Nephron progenitor cell (in vitro differentiated cells): ENCODE measurements around the gene TMEM213.

Source experiments
- DNase-seq: peaks from one replicate; pipeline ENCODE4 v3.0.0; 2021
- H3K27ac Mint-ChIP-seq: 2 replicates; pipeline ENCODE4 v1.8.0; 2021; ENCODE audit warnings: mild to moderate bottlenecking, moderate library complexity, mixed read lengths
- H3K27me3 Mint-ChIP-seq: 2 replicates; pipeline ENCODE4 v1.8.0; 2021; ENCODE audit warnings: mild to moderate bottlenecking, low read depth, mixed read lengths; ENCODE audit not compliant: poor library complexity
- H3K36me3 Mint-ChIP-seq: 2 replicates; pipeline ENCODE4 v1.8.0; 2021; ENCODE audit warnings: low read depth, mixed read lengths
- H3K4me1 Mint-ChIP-seq: 2 replicates; pipeline ENCODE4 v1.8.0; 2021; ENCODE audit warnings: mixed read lengths
- H3K4me3 Mint-ChIP-seq: 2 replicates; pipeline ENCODE4 v1.8.0; 2021; ENCODE audit warnings: mild to moderate bottlenecking, moderate library complexity, mixed read lengths
- H3K9me3 Mint-ChIP-seq: 2 replicates; pipeline ENCODE4 v1.8.0; 2021; ENCODE audit warnings: mild to moderate bottlenecking, moderate library complexity, mixed read lengths
- TF ChIP-seq, protein P1 (sequence below): fragments of 200-600 bp; sonication (generic); IDR thresholded peaks from 2 replicates; pipeline ENCODE4 v1.5.0; 2021; ENCODE audit warnings: antibody characterized with exemption

The TMEM213 gene, protein sequence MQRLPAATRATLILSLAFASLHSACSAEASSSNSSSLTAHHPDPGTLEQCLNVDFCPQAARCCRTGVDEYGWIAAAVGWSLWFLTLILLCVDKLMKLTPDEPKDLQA

GRCh38 chr7:138797715-138798320 lies at the start of gene TMEM213, which contains the start of gene ATP6V0A4:
Gene TMEM213, plus strand, starts transcription at chr7:138797994. Its CDS starts 111 bp downstream, at chr7:138798105.
Gene ATP6V0A4, minus strand, starts transcription at chr7:138798196. Its CDS starts 26,949 bp downstream, at chr7:138771247.
- Mint-ChIP-seq H3K27ac (no peak within 1 kb of the TSS), H3K4me3 (no peak within 1 kb of the TSS), H3K36me3 (no peaks in the 10 kb centered on the region), H3K27me3 (peaks cover 38% of the 10 kb centered on the region), H3K4me1 (peaks cover 5% of the 10 kb centered on the region), H3K9me3 (no peaks in the 10 kb centered on the region)
- DNase-seq, result no peak
- TF ChIP-seq, protein P1, sequence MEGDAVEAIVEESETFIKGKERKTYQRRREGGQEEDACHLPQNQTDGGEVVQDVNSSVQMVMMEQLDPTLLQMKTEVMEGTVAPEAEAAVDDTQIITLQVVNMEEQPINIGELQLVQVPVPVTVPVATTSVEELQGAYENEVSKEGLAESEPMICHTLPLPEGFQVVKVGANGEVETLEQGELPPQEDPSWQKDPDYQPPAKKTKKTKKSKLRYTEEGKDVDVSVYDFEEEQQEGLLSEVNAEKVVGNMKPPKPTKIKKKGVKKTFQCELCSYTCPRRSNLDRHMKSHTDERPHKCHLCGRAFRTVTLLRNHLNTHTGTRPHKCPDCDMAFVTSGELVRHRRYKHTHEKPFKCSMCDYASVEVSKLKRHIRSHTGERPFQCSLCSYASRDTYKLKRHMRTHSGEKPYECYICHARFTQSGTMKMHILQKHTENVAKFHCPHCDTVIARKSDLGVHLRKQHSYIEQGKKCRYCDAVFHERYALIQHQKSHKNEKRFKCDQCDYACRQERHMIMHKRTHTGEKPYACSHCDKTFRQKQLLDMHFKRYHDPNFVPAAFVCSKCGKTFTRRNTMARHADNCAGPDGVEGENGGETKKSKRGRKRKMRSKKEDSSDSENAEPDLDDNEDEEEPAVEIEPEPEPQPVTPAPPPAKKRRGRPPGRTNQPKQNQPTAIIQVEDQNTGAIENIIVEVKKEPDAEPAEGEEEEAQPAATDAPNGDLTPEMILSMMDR, result no peak

DNA sequence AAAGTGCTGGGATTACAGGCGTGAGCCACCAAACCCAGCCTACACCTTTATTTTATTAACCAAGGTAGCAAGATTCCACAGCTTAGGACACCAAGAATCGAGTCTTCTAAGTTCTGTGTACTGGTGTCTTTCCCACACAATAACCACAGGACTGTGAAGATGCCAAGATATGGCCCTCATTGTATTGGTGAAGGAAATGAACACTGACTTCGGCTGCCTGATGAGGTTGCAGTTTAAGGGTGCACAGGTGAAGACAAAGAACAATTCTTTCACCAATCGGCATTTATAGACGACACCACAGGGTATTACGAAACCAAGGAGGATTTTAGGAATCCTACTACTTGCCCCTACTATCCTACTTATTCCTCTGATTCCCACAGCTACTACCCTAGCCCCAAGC lies 49.1 kb upstream of the TMEM213 start:
- DNase-seq, result no peak
- Mint-ChIP-seq H3K9me3 (no peaks in the 10 kb centered on the region), H3K27me3 (peaks cover 9% of the 10 kb centered on the region), H3K27ac (no peak overlapping the region), H3K36me3 (no peaks in the 10 kb centered on the region), H3K4me3 (no peak overlapping the region), H3K4me1 (peaks cover 39% of the 10 kb centered on the region)
- TF ChIP-seq, protein P1, result no peak

DNA sequence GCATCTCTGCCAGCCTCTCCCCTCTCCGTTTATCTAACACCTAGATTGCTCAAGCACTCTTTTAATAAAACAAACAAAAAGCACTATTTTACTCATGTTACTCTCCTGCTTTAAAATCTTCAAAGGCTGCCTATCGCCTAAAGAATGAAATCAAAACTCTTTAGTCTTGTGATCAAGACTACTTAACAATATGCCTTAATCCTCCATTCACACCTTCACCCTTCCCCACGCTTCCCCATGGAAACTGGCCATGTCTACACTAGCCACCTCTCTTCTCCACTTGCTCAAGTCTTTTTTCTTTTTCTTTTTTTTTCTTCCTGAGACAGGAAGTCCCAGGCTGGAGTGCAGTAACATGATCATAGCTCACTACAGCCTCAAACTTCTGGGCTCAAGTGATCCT lies 47.8 kb upstream of the TMEM213 start:
- Mint-ChIP-seq H3K9me3 (no peaks in the 10 kb centered on the region), H3K36me3 (no peaks in the 10 kb centered on the region), H3K27ac (no peak overlapping the region), H3K27me3 (peaks cover 7% of the 10 kb centered on the region), H3K4me3 (no peak overlapping the region), H3K4me1 (peaks cover 42% of the 10 kb centered on the region)
- no peak for DNase-seq
- TF ChIP-seq, protein P1, result no peak

DNA sequence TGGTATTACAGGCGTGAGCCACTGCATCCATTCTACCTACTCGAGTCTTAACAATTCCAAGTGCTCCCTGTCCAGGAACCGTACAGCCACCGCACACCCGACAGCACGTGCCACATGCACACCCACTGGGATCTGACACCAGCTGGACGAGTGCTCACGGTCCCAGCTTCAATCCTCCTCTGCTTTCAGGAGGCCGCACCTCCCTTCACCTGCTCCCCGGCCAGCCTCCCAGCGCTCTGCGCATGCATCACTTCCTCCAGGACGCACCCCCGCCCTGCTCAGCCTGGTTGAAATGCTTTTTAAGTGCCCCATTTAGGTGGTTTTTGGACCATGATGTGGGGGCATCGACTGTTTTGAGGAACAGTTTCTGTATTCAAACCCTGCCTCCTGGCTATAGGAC lies 47.3 kb upstream of the TMEM213 start:
- Mint-ChIP-seq H3K36me3 (no peaks in the 10 kb centered on the region), H3K9me3 (no peaks in the 10 kb centered on the region), H3K4me3 (no peak overlapping the region), H3K27me3 (peaks cover 7% of the 10 kb centered on the region), H3K4me1 (peaks cover 47% of the 10 kb centered on the region), H3K27ac (peak overlapping the region; percentile 72)
- no peak for DNase-seq
- TF ChIP-seq, protein P1, result no peak

- DNase-seq, result no peak
- Mint-ChIP-seq H3K36me3 (no peaks in the 10 kb centered on the region), H3K4me1 (peaks cover 51% of the 10 kb centered on the region), H3K4me3 (no peak overlapping the region), H3K27me3 (peaks cover 7% of the 10 kb centered on the region), H3K27ac (peak overlapping the region; percentile 72), H3K9me3 (no peaks in the 10 kb centered on the region)
- TF ChIP-seq, protein P1, result no peak
Observed at GRCh38 chr7:138750901-138751464, 46.8 kb upstream of the TMEM213 start.
